C4-2B (cell line): ENCODE results near the gene SORCS2.

ENCODE experiments used
- CTCF ChIP-seq: fragments of 450-650 bp; conservative IDR thresholded peaks from 2 replicates; pipeline ENCODE4 v1.5.1; 2017; ENCODE audit warnings: mild to moderate bottlenecking
- ZFX ChIP-seq: fragments of 450-650 bp; IDR thresholded peaks from 2 replicates; pipeline ENCODE4 v1.6.1; 2017

GRCh38 chr4:7725951-7726350, 533.6 kb downstream of the SORCS2 start:
- TF ChIP-seq CTCF (no peak), ZFX (no peak)
